ENCODE data around the gene C1QTNF6. TPM values are rescaled to one million over a fixed set of nuclear protein-coding genes. Genes with fewer than 3 reads are reported as not detected.

Gene C1QTNF6
- total and polyA plus RNA-seq, 2 experiments from 2014 or later, result 1.7 to 2.3 TPM

DNA sequence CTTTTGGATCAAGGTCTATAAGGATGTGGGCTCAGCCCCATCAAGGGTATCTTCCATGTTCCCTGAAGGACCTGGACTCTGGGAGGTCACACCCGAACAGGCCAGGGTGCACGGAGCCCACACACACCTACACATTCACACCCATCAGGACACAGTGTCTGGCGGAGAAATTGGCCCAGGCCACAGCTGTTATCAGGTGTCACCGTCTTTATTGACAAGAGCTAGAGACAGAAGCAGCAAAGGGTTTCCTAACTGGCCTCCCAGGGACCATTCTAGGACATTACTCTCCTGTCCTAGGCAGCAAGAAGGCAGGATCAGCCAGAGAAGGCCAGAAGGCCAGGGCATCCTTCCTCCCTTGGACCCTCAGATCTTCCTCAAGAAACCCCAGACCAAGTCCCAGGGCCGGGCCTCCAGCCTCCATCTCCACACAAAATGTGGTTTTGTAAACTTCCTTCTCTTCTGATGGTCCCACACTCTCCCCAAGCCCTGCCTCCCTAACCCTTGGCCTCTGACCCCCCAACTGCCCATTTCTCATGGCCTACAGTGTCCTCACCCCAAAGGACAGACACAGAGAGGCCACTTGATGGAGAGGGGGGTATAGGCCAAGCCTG is 16.1 kb upstream of the C1QTNF6 start:
- H3K27ac Mint-ChIP-seq, result no peak overlapping the region
- no peaks in the 10 kb centered on the region for H3K79me2 ChIP-seq (replicated peaks; ENCODE audit: insufficient read depth)
- H3K4me1 Mint-ChIP-seq, result no peaks in the 10 kb centered on the region
- H3K27me3 Mint-ChIP-seq (ENCODE audit: insufficient read depth, low read depth, poor library complexity), result peaks cover 10% of the 10 kb centered on the region
- no peak overlapping the region for H3K4me3 ChIP-seq
- DNase-seq (ENCODE audit: low spot score), result no peak
- no peak overlapping the region for H3K27ac ChIP-seq (ENCODE audit: low read depth)
- no peaks in the 10 kb centered on the region for H3K9me2 ChIP-seq (ENCODE audit: insufficient read depth)
- H3F3A ChIP-seq (replicated peaks; ENCODE audit: low read depth), result no peaks in the 10 kb centered on the region
- no peaks in the 10 kb centered on the region for H3K36me3 ChIP-seq (ENCODE audit: insufficient read depth)
- no peaks in the 10 kb centered on the region for H4K20me1 ChIP-seq (replicated peaks; ENCODE audit: insufficient read depth)
- no peaks in the 10 kb centered on the region for H3K27me3 ChIP-seq (ENCODE audit: insufficient read depth)
- no peaks in the 10 kb centered on the region for H3K4me1 ChIP-seq (ENCODE audit: insufficient read depth)
- H3K4me2 ChIP-seq, result no peak overlapping the region
- ATAC-seq, result no peak
- no peak overlapping the region for H3K4me3 Mint-ChIP-seq
- no peaks in the 10 kb centered on the region for H3K9me3 Mint-ChIP-seq
- no peak for TF ChIP-seq POLR2AphosphoS5 (IDR thresholded peaks at IDR 0.05; ENCODE audit: low read depth)
- no peak overlapping the region for H2AFZ ChIP-seq
- H3K36me3 Mint-ChIP-seq (ENCODE audit: low read depth), result no peaks in the 10 kb centered on the region

DNA sequence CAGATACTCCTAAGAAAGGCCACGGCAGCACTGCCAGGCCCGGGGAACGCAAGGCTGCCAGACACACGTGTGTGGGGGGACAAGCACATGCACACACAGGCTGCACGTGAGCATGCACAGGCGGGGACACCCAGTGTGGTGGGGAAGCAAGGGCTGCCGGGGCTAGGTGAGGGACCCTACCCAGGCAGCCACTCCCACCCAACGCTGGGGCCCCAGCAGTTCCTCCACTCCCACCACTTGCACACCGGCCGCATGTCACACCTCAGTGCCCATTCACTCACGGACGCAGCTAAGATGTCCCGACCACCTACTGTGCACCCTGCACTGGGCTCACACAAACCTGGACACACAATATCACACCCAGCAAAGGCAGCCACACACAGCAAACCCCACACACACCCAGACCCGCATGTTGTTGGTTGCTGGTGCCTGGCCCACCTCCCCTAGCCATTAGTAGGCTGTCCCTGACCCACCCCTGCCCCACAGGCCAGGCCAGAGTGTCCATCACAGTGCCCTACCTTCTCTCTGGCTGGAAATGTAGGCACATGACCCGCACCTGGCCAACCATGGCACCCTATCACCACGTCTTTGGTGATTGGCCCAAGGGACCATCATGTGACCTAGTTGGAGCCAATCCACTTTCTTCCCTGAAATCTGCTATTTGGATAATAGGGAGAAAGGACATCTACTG is 15.5 kb upstream of the C1QTNF6 start:
- no peaks in the 10 kb centered on the region for H3K79me2 ChIP-seq (replicated peaks; ENCODE audit: insufficient read depth)
- TF ChIP-seq STAT1 (IDR thresholded peaks at IDR 0.05; ENCODE audit: unreplicated experiment), result no peak
- H3K27ac ChIP-seq (ENCODE audit: low read depth), result no peak overlapping the region
- Mint-ChIP-seq H3K27me3 (ENCODE audit: insufficient read depth, low read depth, poor library complexity) (peaks cover 7% of the 10 kb centered on the region), H3K36me3 (ENCODE audit: low read depth) (no peaks in the 10 kb centered on the region), H3K4me1 (no peaks in the 10 kb centered on the region), H3K9me3 (no peaks in the 10 kb centered on the region), H3K27ac (no peak overlapping the region), H3K4me3 (no peak overlapping the region)
- no peak overlapping the region for H2AFZ ChIP-seq
- ATAC-seq (no peak), DNase-seq (ENCODE audit: low spot score) (no peak)
- H3K27me3 ChIP-seq (ENCODE audit: insufficient read depth), result no peaks in the 10 kb centered on the region
- H4K20me1 ChIP-seq (replicated peaks; ENCODE audit: insufficient read depth), result no peaks in the 10 kb centered on the region
- no peak overlapping the region for H3K4me2 ChIP-seq
- H3K4me3 ChIP-seq, result no peak overlapping the region
- no peaks in the 10 kb centered on the region for H3K9me2 ChIP-seq (ENCODE audit: insufficient read depth)
- no peaks in the 10 kb centered on the region for H3K36me3 ChIP-seq (ENCODE audit: insufficient read depth)
- no peaks in the 10 kb centered on the region for H3K4me1 ChIP-seq (ENCODE audit: insufficient read depth)
- H3F3A ChIP-seq (replicated peaks; ENCODE audit: low read depth), result no peaks in the 10 kb centered on the region

DNA sequence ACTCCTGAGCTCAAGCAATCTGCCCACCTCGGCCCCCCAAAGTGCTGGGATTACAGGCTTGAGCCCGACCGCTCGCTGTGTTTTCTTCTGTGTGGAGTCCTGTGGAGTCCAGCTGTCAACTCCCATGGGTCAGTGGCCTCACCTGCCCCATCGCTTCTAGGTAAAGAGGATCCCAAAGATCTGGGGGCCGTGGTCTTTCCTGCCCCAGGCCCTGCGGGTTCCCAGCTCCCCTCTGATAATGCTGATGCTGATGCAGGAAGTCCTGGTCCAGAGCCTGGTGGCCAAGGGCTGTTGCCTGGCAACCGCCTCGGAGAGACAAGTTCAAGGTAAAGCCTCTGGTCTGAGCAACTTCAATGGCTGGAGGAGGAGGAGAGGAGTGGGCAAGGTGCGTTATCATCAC is 14.7 kb upstream of the C1QTNF6 start:
- DNase-seq (ENCODE audit: low spot score) (no peak), ATAC-seq (no peak)
- H3K4me3 Mint-ChIP-seq, result no peak overlapping the region
- no peak overlapping the region for H3K27ac ChIP-seq (ENCODE audit: low read depth)
- no peaks in the 10 kb centered on the region for H3F3A ChIP-seq (replicated peaks; ENCODE audit: low read depth)
- no peaks in the 10 kb centered on the region for H3K9me2 ChIP-seq (ENCODE audit: insufficient read depth)
- peaks cover 6% of the 10 kb centered on the region; the same call in 1 of the 2 replicates for H3K4me1 ChIP-seq (ENCODE audit: insufficient read depth)
- no peaks in the 10 kb centered on the region for H3K9me3 Mint-ChIP-seq
- H3K36me3 Mint-ChIP-seq (ENCODE audit: low read depth), result no peaks in the 10 kb centered on the region
- H3K36me3 ChIP-seq (ENCODE audit: insufficient read depth), result no peaks in the 10 kb centered on the region
- H3K27me3 Mint-ChIP-seq (ENCODE audit: insufficient read depth, low read depth, poor library complexity), result peaks cover 7% of the 10 kb centered on the region
- no peak overlapping the region for H3K4me3 ChIP-seq
- H3K4me2 ChIP-seq, result no peak overlapping the region
- H3K27me3 ChIP-seq (ENCODE audit: insufficient read depth), result no peaks in the 10 kb centered on the region
- no peak overlapping the region for H2AFZ ChIP-seq
- H3K79me2 ChIP-seq (replicated peaks; ENCODE audit: insufficient read depth), result no peaks in the 10 kb centered on the region
- peaks cover 6% of the 10 kb centered on the region for H3K4me1 Mint-ChIP-seq
- no peak overlapping the region for H3K27ac Mint-ChIP-seq
- no peaks in the 10 kb centered on the region for H4K20me1 ChIP-seq (replicated peaks; ENCODE audit: insufficient read depth)
- TF ChIP-seq STAT1 (IDR thresholded peaks at IDR 0.05; ENCODE audit: unreplicated experiment) (no peak), JUNB (IDR thresholded peaks at IDR 0.05; ENCODE audit: unreplicated experiment) (no peak), EZH2phosphoT487 (IDR thresholded peaks at IDR 0.05; ENCODE audit: unreplicated experiment) (no peak), ZNF331 (CRISPR knock-in tag; IDR thresholded peaks at IDR 0.05; ENCODE audit: low read depth) (no peak), POLR2AphosphoS5 (IDR thresholded peaks at IDR 0.05; ENCODE audit: low read depth) (no peak), ZNF114 (CRISPR knock-in tag; IDR thresholded peaks at IDR 0.05) (no peak), CREB1 (CRISPR knock-in tag; IDR thresholded peaks at IDR 0.05; ENCODE audit: low read depth) (no peak), EZH2 (IDR thresholded peaks at IDR 0.05; ENCODE audit: low read depth, unreplicated experiment) (no peak)
- TF ChIP-seq, protein P1, sequence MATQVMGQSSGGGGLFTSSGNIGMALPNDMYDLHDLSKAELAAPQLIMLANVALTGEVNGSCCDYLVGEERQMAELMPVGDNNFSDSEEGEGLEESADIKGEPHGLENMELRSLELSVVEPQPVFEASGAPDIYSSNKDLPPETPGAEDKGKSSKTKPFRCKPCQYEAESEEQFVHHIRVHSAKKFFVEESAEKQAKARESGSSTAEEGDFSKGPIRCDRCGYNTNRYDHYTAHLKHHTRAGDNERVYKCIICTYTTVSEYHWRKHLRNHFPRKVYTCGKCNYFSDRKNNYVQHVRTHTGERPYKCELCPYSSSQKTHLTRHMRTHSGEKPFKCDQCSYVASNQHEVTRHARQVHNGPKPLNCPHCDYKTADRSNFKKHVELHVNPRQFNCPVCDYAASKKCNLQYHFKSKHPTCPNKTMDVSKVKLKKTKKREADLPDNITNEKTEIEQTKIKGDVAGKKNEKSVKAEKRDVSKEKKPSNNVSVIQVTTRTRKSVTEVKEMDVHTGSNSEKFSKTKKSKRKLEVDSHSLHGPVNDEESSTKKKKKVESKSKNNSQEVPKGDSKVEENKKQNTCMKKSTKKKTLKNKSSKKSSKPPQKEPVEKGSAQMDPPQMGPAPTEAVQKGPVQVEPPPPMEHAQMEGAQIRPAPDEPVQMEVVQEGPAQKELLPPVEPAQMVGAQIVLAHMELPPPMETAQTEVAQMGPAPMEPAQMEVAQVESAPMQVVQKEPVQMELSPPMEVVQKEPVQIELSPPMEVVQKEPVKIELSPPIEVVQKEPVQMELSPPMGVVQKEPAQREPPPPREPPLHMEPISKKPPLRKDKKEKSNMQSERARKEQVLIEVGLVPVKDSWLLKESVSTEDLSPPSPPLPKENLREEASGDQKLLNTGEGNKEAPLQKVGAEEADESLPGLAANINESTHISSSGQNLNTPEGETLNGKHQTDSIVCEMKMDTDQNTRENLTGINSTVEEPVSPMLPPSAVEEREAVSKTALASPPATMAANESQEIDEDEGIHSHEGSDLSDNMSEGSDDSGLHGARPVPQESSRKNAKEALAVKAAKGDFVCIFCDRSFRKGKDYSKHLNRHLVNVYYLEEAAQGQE (IDR thresholded peaks at IDR 0.05; ENCODE audit: unreplicated experiment), result no peak
- TF ChIP-seq, protein P2, sequence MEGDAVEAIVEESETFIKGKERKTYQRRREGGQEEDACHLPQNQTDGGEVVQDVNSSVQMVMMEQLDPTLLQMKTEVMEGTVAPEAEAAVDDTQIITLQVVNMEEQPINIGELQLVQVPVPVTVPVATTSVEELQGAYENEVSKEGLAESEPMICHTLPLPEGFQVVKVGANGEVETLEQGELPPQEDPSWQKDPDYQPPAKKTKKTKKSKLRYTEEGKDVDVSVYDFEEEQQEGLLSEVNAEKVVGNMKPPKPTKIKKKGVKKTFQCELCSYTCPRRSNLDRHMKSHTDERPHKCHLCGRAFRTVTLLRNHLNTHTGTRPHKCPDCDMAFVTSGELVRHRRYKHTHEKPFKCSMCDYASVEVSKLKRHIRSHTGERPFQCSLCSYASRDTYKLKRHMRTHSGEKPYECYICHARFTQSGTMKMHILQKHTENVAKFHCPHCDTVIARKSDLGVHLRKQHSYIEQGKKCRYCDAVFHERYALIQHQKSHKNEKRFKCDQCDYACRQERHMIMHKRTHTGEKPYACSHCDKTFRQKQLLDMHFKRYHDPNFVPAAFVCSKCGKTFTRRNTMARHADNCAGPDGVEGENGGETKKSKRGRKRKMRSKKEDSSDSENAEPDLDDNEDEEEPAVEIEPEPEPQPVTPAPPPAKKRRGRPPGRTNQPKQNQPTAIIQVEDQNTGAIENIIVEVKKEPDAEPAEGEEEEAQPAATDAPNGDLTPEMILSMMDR (conservative IDR thresholded peaks at IDR 0.05; ENCODE audit: low read depth in 2 of 2), result no peak
- TF ChIP-seq, protein P3, sequence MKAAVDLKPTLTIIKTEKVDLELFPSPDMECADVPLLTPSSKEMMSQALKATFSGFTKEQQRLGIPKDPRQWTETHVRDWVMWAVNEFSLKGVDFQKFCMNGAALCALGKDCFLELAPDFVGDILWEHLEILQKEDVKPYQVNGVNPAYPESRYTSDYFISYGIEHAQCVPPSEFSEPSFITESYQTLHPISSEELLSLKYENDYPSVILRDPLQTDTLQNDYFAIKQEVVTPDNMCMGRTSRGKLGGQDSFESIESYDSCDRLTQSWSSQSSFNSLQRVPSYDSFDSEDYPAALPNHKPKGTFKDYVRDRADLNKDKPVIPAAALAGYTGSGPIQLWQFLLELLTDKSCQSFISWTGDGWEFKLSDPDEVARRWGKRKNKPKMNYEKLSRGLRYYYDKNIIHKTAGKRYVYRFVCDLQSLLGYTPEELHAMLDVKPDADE (IDR thresholded peaks at IDR 0.05), result no peak
